ENCODE measurements around the gene BCR.
"Not testable (repeated sequence)": the region's sequence is repeated elsewhere in the genome, so short reads cannot be mapped to it uniquely, and the experiment has no call there.

Gene BCR

DNA sequence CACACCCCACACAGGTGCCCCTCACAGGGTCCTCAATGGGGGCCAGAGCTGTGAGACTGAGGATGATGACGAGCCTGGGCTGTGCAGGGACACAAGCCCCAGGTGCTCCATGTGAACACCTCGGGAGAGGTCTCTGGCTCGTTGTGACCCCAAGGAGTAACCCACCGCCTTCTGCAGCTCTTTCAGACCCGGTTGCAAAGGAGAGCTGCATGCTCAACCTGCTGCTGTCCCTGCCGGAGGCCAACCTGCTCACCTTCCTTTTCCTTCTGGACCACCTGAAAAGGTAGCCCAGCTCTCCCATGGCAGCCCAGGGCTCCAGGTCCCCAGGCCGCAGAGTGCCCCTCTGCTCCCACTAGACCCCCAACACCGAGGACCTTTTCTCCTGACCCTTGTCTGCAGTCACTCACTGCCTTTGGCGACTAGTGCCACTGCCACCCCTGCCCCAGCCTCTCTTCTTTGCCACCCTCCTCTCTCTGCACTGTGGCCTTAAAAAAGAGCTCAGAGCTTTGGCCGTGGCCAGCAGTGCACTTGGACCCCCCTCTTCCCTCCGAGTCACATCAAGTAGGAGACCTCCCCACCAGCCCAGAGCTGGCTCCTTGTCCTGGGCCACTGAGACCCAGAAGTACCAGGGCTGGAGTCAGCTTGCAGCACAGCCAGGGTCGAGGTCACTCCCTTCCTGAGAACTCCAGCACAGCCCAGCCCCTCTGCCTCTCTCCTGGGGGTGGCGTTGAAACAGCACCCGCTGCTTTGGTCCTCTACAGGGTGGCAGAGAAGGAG is 133.7 kb downstream of the BCR start:
- DNase-seq (ENCODE audit: low read depth, low spot score), result no peak
- no peak overlapping the region for H3K4me3 ChIP-seq (ENCODE audit: low read length)

DNA sequence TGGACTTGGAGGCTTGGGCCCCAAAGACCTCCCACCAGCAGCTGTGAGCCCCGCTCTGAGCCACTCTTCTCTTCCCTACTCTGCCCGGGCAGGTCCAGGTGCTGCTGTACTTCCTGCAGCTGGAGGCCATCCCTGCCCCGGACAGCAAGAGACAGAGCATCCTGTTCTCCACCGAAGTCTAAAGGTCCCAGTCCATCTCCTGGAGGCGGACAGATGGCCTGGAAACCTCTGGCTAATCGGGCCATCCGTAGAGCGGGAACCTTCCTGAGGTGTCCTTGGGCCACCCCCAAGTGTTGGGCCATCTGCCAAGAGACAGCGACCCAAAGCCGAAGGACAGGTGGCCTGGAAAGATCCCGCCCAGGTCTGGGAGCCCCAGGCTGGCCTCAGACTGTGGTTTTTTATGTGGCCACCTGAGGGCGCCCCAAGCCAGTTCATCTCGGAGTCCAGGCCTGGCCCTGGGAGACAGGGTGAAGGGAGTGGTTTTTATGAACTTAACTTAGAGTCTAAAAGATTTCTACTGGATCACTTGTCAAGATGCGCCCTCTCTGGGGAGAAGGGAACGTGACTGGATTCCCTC is 135.1 kb downstream of the BCR start:
- no peak for DNase-seq (ENCODE audit: low read depth, low spot score)
- H3K4me3 ChIP-seq (ENCODE audit: low read length), result no peak overlapping the region

DNA sequence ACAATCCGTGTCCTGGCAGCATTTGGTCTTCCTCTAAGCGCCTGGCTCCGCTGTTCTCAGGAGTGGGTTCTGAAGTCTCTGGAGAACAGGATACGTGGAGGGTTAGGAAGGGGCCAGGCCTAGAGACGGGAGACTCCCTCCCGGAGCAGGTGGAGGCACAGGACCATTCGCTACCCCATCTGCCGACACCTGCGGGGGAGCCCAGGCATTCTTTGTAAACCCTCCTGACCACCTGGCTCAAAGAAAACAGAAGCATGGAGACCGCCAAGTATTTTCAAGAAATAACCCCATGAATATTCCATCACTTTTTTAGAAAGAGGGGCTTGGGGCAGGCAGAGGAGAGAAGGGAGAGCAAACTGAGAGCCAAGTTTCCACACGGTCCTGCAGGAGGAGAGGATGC is 136.3 kb downstream of the BCR start:
- not testable (repeated sequence) for H3K4me3 ChIP-seq (ENCODE audit: low read length); DNase-seq (ENCODE audit: low read depth, low spot score)

DNA sequence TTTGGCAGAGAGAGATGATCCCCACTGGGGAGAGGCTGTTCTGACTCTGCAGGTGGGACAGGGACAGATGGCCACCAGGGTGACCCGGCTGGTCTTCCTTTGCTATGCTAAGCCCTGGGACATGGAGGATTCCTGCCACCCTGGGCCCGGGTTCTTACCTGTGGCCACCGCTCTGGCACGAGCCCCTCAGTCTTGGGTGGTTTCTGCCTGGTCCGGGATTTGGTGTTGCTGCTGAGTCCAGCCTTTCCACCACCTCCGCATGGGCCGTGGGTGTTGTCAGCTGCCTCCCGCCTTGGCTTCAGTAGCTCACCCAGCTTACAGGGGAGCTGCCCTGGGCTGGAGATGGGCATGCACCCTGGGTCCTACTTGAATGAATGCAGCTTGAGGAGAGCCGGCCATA is 138.0 kb downstream of the BCR start:
- not testable (repeated sequence) for H3K4me3 ChIP-seq (ENCODE audit: low read length); DNase-seq (ENCODE audit: low read depth, low spot score)

DNA sequence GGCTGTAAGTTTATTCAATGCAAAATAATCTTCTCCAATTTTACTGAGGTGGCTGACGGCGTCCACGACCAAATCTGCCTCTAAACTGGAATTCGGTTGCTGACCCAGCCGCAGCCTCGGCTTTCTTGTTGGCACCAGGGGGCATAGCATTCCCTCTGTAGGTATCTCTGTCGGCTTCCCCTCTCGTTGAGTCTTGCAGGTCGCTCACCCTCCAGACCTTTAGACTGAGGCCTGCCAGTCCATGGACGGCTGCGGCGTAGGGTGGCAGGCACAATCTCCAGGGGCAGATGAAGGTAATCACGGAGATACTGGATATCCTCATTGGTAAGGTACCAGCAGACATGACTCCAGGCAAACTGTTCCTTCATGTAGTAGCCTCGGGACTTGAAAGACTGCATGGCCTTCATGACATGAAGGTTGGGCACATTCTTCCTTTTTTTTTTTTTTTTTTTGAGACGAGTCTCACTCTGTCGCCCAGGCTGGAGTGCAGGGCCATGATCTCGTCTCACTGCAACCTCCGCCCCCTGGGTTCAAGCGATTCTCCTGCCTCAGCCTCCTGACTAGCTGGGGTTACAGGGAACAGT is 142.3 kb downstream of the BCR start:
- DNase-seq (ENCODE audit: low read depth, low spot score), result not testable (repeated sequence)

DNA sequence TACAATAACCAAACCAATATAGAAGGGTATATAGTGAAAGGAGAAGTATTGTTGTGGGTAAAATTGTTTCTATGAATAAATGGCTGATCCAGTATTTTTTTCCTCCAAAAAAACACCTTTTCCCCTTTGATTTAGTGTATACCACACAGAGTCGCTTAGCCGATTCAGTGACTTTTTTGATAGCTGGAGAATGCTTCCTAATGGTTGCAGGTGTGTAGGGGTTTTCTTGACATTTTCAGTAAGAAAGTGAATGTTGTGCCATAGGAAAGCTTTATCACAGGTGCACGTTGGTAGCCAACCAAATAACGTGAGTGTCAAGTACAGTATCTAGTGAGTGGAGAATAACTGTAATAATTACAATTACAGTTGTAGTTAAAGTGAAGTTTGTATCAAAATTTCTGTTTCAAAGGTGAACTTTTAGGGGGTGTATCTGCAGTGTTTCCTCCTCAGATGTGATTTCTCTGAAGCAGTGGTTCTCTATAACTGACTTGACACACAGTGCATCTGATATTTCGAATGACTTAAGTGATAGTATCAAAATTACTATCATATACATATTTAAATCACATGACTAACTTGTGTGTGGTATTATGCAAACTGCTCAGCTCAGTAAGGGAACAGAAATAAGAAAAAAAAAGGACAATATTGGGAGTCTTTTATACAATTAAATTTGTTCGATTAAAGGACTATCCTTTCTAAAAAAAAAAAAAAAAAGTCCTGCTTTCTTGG is 143.8 kb downstream of the BCR start:
- not testable (repeated sequence) for DNase-seq (ENCODE audit: low read depth, low spot score)

More for the DNA sequence above, 142.3 kb downstream of the BCR start:
- not testable (repeated sequence) for H3K4me3 ChIP-seq (ENCODE audit: low read length)

DNA sequence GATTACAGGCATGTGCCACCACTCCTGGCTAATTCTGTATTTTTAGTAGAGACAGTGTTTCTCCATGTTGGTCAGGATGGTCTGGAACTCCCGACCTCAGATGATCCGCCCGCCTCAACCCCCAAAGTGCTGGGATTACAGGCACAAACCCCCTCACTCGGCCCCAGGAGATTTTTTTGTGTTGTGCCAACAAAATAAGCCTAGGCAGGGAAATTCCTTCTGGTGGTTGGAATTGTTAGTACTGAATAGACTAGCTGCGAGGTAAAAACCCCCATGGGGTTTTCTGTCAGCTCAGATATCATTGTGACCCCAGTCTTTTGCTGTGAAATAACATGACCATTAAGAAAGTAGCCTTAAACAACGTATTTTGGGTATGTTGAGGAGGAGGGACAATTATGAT is 144.9 kb downstream of the BCR start:
- DNase-seq (ENCODE audit: low read depth, low spot score), result no peak
- H3K4me3 ChIP-seq (ENCODE audit: low read length), result no peak overlapping the region

More for the DNA sequence above, 143.8 kb downstream of the BCR start:
- H3K4me3 ChIP-seq (ENCODE audit: low read length), result not testable (repeated sequence)

DNA sequence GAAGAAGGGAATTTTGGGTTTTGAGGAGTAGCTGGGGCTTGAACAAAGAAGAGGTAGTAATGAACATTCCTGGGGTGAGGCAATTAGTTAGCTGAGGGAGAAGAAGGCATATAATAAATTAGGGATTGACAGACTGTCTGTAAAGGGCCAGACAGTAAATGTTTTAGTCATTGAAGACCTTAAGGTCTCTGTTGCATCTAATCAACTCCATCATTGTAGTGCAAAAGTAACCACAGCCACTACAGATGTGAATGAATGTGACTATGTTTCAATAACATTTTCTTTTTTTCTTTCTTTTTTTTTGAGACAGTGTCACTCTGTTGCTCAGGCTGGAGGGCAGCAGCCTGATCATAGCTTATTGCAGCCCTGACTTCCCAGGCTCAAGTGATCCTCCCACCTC is 153.5 kb downstream of the BCR start:
- DNase-seq (ENCODE audit: low read depth, low spot score); H3K4me3 ChIP-seq (ENCODE audit: low read length): not testable (repeated sequence)

DNA sequence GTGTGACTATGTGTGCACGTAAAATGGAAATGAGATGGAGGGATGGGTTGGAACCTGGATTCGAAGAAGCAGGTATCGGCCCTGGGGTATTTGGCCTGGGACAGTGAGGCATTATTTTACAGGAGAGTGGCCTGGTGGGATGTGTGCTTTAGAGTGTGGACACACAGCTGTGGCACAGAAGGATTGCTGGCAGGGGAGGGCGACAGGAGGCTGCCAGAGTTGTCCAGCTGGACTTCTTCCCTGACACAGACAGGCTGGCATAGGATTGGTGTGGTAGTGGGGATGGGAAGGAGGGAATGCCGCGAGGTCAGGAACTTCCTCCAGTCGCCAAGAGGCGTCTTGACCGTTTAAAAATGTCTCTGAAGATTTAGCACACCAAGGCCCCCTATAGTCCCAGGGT is 157.4 kb downstream of the BCR start:
- DNase-seq (ENCODE audit: low read depth, low spot score); H3K4me3 ChIP-seq (ENCODE audit: low read length): not testable (repeated sequence)

DNA sequence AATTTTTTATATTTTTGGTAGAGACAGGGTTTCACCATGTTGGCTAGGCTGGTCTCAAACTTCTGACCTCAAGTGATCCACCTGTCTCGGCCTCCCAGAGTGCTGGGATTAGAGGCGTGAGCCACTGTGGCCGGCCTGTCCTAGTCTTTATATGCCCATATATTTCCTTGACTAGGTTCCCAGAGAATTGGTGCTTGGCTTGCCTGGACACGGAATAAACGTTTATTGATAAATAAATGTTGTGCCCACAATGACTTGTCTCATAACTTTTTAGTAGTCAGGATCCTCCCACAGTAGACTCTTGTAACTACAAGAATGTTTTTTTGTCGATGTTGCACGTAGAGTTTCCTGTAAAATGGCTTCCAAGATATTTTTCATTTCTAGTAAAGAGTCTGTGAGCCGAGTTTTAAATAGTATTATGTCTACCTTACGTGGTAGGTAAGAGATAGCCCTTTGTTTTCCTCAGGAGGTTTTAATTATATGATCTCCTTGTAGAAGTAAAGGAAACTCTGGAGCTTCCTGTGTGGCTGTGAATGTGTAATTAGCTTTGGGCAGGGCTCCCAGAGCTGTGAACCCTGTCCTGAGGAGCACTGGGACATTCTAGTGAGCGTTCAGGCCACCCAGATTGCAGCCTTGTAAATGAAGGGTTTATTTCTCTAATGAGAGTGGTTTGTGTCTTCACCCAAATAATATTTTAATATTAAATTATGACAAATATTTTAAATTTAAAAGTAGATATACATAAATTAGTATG is 161.8 kb downstream of the BCR start:
- not testable (repeated sequence) for DNase-seq (ENCODE audit: low read depth, low spot score); H3K4me3 ChIP-seq (ENCODE audit: low read length)

DNA sequence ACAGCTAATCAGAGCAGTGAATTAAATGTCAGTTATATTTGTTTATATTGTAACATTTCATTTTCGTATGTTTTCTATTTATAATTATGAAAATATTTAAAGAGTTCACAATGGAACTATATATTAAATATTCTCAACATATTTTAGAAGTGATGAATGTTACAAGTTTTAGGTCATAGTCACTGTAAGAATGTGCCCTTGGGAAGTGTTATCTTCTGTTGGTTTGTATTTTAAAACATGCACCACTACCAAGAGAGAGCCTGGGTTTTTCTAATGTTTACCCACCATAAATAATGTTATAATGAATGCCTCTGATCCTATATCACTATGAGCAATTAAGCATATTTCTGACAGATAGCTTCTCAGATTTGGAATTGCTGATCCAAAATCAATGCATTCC is 171.0 kb downstream of the BCR start:
- DNase-seq (ENCODE audit: low read depth, low spot score), result no peak
- no peak overlapping the region for H3K4me3 ChIP-seq (ENCODE audit: low read length)

DNA sequence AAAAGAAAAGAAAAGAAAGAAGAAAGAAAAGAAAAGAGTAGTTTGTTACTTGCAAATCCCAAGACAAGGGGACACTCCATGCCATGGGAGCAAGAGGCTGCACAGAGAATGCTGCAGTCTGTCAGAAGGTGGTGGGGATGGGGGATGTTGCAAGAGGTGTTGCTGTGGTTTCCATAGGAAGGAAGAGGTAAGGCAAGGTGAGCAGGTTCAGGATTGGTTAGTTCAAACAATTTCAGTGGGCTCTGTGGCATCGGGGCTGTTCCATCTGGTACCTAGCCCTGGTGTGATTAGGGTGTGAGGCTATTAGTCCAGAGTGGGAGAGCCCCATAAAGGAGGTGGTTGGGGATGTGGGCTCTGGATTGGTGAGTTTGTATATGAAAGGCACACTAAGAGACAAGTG is 172.7 kb downstream of the BCR start:
- no peak overlapping the region for H3K4me3 ChIP-seq (ENCODE audit: low read length)
- no peak for DNase-seq (ENCODE audit: low read depth, low spot score)

DNA sequence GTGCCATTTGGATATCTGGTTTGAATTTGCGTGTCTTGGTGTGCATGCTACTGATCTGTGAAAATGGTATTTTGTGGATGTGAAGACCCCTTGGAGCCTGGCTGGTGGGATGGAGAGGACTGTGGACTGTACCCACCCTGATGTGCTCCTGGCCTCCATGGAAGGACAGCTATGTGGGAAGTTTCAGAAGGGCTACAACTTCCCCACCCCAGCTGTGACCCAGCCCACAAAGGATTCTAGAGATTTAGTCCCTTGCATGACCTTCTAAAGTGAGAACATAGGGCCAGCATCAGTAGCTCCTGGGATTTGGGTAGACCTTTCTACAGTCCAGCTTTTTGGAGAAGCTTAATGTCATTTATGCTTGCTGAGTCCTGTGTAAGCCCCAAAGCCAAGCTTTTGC is 173.4 kb downstream of the BCR start:
- H3K4me3 ChIP-seq (ENCODE audit: low read length), result no peak overlapping the region
- DNase-seq (ENCODE audit: low read depth, low spot score), result no peak

DNA sequence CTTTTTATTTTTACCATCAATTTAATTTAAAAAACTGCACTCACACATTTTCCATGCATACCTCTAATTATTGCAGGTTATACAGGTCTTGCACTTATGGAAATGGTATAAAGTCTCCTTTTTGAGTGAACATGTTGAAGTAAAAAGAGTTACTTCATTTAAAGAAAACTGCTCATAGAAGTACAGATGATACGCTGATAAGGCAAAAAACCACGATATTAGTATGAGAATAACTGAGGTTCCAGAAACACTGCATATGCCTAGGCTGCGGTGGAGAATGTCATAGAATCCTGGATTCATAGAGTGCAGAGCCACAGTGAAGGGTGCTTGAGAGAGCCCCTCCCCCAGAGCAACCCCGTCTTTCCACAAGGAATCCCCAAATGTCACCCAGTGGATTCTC is 175.8 kb downstream of the BCR start:
- DNase-seq (ENCODE audit: low read depth, low spot score), result no peak
- no peak overlapping the region for H3K4me3 ChIP-seq (ENCODE audit: low read length)

DNA sequence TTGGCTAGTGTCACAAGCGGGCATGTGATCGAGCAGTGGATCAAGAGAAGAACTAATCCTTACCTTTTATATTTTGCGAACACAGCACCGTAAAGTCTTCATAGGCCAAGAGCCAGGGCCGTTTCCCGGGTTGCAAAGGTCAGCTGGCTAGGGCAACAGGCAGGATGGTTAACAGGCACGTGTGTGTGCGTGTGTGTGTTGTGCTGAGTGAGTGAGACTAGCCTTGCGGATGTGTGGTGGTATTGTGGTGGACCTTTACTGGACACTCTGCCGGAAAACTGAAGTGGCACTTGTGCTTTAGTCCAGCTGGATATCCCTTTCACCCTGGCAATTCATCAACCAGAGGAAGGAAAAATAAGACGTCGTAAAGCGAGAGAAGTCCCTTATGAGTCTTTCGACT is 176.7 kb downstream of the BCR start:
- H3K4me3 ChIP-seq (ENCODE audit: low read length), result no peak overlapping the region
- DNase-seq (ENCODE audit: low read depth, low spot score), result no peak

DNA sequence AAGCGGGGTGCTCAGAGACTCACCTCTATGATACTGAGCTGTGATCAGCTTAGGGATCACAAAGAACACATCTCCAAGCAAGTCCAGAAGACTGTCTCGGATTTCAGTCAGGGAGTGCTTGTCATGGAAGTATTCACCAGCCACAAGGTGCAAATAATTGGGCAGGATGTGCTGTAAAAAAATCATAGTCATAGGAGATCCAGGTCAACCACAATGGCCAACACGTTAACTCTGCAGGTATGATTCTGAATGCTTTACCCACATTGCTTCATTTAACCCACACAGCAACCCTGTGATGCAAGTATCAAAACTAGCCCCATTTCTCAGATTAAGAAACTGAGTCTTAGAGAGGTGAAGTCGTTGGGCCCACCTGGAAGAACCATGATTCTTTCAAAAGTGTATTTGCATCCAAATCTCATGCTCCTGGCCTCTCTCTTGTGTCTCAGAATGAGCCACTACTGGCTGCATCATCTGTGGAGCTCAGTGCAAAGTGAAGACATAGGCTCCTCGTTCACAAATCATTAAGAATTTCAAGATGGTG is 179.3 kb downstream of the BCR start:
- DNase-seq (ENCODE audit: low read depth, low spot score), result no peak
- H3K4me3 ChIP-seq (ENCODE audit: low read length), result no peak overlapping the region

DNA sequence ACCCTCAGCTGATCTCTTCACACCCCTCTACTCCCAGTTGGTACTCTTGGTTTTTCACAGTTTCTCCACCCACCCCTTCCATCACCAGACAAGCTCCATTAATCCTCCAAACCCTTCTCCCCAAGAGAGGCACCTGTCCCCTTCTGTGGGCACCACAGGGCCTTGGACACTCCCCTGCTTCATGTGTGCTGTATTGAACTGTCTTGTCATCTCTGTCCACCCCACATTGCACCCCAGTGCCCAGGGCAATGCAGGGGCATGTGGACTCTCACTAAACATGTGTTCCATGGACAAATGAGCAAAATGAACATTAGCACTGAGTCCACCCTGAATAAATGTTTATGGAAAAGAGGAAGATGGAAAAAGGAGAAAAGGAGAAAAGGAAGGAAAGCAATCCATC is 181.4 kb downstream of the BCR start:
- DNase-seq (ENCODE audit: low read depth, low spot score), result no peak
- no peak overlapping the region for H3K4me3 ChIP-seq (ENCODE audit: low read length)

DNA sequence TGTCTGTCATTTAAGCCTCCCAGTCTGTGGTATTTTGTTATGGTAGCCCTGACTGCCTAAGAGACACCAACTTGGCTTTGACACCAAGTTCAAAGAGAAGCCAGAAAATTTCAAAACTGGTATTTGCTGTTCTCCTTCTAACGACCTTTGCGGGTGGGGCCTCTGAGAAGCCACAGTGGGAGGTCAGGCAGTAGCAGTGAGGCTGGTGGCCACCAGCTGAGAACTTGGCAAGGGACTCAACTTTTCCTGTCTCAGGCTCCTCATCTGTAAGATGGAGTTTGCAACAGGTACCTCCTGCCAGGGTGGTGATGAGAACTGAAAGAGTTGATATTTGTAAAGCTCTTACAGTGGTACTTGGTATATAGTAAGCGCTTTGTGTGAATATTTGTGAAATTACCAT is 183.4 kb downstream of the BCR start:
- DNase-seq (ENCODE audit: low read depth, low spot score), result no peak
- no peak overlapping the region for H3K4me3 ChIP-seq (ENCODE audit: low read length)

DNA sequence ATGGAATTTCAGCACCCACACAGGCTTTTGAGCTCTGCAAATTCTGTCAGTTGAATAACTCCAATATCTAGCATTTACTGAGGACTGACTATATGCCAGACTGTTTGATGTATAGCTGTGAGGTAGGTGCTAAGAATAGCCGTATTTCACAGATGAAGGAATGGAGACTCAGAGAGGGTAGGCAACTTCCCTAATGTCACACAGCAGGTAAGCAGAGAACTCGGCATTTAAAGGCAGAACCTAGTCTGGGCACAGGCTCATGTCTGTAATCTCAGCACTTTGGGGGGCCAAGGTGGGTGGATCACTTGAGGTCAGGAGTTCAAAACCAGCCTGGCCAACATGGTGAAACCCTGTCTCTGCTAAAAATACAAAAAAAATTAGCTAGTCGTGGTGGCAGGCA is 184.1 kb downstream of the BCR start:
- H3K4me3 ChIP-seq (ENCODE audit: low read length), result no peak overlapping the region
- DNase-seq (ENCODE audit: low read depth, low spot score), result no peak

Measured in Jurkat, Clone E6-1 (cell line).